Stimulated activated CD8-positive, alpha-beta memory T cell treated with anti-CD3 and anti-CD28 coated beads, Interleukin-15, amount 100 ng/mL, for 4 hours (primary cell): ENCODE measurements around the gene GRIA3.
"Not testable (repeated sequence)": the region's sequence is repeated elsewhere in the genome, so short reads cannot be mapped to it uniquely, and the experiment has no call there.

Experiments used
- DNase-seq, 2 donors: peaks; one replicate each; pipeline ENCODE4 v3.0.0-alpha.2; 2020; ENCODE audit warnings: low read depth in 2 of 2

Gene GRIA3

GRCh38 chrX:123350226-123350625 lies 166.1 kb downstream of the GRIA3 start:
- DNase-seq = no peak

- DNase-seq = no peak
Measured at GRCh38 chrX:123357941-123358340, 173.9 kb downstream of the GRIA3 start.

DNA sequence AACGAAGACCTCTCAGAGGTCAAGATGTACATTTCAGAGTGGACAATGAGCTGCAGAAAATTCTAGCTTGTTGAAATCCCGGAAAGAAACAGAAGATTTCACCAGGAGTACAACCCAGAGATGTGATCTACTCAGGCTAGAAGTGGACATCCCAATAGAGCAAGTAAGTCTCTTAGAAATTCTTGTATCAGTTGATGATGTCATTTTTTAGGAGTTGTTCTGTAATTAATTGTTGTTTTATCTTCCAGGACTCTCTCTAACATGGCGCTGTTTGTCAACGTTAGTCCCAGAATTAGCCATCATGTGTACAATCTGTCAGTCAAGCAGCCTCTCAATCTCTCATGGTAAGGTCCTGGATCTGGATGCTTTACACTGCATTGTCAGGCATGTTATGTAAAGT lies 174.4 kb downstream of the GRIA3 start:
- DNase-seq = no peak

DNA sequence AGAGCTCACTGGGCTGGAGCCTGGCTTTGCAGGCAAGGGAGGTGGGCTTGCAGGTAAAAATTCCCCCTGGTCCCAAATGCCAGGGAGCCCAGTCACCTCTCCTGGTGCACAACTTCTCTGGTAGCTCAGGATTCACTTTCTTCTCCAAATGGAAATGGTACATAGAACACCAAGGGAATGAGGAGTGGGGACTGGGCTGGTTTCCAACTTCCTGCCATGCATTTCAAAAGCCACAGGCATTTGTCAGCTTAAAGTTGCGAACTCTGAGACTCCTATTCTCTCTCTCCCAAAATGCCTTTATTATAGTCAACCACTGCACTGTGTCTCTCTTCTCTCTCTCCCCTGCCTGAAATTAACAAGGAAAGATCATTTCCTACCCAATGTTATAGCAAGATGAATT lies 177.3 kb downstream of the GRIA3 start:
- DNase-seq = no peak

GRCh38 chrX:123386196-123386595 lies 202.1 kb downstream of the GRIA3 start:
- not testable (repeated sequence) for DNase-seq

GRCh38 chrX:123392921-123393320 lies 208.8 kb downstream of the GRIA3 start:
- no peak for DNase-seq

- no peak for DNase-seq
Measured at GRCh38 chrX:123399709-123400108, 215.6 kb downstream of the GRIA3 start.

- DNase-seq = no peak
Measured at GRCh38 chrX:123405231-123405630, 221.2 kb downstream of the GRIA3 start.

GRCh38 chrX:123408821-123409737 lies 225.0 kb downstream of the GRIA3 start:
- no peak for DNase-seq

- no peak for DNase-seq
Measured at GRCh38 chrX:123422875-123423274, 238.8 kb downstream of the GRIA3 start.

GRCh38 chrX:123424546-123424945 lies 240.5 kb downstream of the GRIA3 start:
- DNase-seq = no peak

GRCh38 chrX:123425471-123425870 lies 241.4 kb downstream of the GRIA3 start:
- DNase-seq = no peak

DNA sequence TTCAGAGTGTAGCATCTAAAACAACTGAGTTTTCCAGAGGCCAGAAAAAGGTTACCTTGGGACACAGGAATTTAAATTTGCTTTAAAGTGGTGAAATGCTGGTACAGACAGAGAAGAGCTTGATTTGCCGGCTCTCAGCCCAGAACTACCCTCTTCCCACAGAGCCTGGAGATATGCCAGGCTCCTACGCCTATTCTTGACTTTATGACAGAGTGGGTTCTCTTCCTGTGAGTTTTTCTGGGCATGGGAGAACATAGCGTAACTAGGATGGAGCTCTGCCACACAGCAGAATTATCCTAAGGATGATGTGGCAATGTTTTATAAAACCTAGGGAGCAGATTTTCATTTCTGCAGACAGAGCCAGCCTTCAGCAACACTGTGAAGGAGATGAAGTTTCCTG lies 241.8 kb downstream of the GRIA3 start:
- DNase-seq = no peak

DNA sequence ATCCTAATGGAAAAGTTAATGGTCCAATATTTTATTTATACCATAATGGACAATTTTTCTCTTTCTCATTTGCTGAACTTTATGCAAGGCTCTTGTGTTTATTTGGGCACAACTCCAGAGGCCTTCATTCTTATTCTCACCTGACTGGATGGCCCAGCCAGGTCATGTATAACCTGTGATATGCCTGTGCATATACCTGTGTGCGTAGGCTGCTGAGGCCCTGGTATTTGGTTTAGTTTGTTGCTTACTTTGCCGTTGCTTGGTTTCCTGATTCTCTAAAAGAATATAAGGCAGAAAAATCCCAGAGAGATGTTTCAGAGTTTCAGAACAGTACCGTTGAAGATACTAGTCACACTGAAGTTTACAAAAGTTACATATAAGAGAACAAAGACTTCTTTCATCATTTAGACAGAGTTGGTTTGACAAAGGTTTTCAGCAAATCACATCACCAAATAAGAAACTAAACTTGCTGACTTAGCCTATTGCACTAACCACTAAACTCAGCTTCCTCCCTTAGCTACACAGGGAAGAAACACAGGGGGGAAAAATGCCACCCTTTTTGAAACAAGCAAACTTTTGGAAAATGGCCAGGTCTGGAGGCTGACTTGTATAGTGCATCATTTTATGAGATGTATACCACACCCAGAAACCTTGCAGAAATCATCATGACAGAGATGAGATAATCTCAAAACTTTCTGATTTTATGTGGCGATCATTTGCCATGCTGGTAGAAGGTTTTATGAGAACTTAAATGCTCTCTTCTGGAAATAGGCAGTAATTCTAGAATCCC lies 248.5 kb downstream of the GRIA3 start:
- no peak for DNase-seq

DNA sequence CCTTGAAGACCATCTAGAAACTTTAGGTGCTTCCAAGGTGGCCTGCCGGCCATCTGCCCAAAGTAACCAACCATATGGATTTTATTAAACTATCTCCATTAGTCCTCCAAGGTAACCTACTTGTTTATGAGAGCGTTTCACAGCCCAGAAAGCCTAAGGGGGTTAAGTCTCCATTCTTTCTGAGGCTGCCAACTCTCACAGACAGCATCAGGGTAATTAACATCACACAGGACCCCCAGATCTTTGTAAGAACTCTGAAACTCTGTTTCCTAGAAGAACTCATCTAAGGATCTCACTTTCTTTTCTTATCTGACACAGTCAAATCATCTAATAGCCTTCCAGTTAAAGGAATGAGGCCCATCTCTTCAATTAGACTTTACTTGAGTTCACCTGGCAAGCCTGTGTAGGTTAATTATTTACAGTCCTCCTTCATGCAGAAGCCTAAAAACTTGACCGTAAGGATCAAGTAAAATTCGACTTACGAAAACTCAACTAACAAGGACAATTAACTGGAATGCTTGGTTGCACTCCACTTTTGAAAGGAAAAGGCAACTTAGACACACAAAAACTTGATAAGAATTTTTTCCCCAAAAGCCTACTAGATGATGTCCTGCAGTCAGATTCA lies 252.5 kb downstream of the GRIA3 start:
- no peak for DNase-seq

DNA sequence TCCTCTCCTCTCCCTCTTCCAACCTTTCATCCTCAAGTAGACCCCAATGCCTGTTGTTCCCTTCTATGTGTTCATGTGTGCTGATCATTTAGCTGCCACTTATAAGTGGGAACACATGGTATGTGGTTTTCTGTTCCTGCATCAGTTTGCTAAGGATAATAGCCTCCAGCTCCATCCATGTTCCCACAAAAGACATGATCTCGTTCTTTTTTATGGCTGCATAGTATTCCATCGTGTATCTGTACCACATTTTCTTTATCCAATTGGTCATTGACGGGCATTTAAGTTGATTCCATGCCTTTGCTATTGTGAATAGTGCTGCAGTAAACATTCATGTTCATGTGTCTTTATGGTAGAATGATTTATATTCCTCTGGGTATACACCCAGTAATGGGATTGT lies 255.8 kb downstream of the GRIA3 start:
- not testable (repeated sequence) for DNase-seq

DNA sequence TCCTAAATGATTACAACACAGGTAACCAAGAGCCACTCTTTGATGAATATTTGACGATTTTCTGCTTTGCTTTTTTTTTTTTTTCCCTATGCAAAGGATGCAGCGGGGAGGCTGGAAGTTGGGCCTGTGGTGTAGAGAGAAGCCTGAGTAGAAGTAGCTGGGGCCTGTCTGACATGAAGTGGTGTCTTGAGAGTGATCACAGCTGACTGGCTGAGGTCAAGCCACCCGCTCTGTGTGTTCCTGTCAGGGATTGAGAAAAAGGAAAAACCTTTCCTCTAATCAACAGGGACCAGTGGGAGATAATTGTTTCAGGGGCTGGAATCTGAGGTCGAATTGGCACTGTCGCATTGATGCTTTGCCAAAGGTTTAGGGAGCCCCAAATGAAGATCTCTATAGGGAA lies 258.7 kb downstream of the GRIA3 start:
- no peak for DNase-seq

DNA sequence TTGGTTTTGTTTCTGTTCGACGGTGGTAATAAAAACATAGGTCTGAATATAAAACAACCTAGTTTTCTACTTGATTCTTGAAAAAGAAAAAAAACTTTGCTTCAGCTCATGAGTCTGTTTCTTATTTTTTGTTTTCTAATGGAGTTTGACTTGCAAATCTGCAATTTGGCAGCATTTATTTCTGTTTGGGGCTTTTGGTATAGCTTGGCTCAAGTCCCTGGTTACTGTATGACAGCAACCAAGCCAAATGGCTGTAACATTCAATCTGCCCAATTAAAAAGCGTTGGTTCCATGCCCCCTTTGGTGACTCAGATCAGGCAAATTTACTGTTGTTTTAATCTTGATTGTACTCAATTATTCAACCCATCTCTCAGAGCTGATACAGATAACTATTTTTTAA lies 263.4 kb downstream of the GRIA3 start:
- no peak for DNase-seq

GRCh38 chrX:123449335-123449734 lies 265.3 kb downstream of the GRIA3 start:
- DNase-seq = no peak

GRCh38 chrX:123450222-123450621 lies 266.1 kb downstream of the GRIA3 start:
- DNase-seq = no peak

DNA sequence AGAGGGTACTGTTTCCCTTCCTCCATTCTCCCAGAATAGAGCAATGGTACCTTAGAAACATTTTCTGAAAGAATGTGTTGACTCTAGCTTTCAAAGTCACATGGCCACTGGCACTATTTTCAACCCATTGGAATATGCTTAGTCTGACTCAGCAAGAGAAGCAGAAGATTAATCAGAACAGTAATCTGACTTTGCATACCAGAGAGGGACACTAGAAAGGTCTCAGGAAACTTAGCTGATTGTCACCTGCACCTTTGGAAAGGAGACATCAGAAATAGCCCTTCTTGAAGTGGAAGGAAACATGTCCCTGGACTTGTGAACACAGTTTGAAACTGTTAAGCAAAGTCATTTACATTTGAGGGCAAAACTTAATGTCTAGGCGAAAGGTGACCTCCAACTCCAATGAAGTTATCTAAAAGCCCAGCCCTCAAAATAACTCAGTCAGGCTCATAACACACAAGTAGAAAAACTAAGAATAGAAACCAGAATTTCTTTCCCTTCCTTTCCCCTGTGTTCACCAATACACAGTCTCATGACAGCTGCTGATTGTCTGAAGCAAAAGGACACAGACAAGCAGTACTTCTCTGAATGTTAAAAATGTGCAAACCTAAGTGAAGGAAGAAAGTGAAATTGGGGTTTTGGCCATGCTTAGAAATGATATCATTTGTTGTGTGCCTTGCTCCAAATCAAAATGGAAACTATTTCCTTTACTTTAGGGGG lies 270.8 kb downstream of the GRIA3 start:
- DNase-seq = no peak

DNA sequence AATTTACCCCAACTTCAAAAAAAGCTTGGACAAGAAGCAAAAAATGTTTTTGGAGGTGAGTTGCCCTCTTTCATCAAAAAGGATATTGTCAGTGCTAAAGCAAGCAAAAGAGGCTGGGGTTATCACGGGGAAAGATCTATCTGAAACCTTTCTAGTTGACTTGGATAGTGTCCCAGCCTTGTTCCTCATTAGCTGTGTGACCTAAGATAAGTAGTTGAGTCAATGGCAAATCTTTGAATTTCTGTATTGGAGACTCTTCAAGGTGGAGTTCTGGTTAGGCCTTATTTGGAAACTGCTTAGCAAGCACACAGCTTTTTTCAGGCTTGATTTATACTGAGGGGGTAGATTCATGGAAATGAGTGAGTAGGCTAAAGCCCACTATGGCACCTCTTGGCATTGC lies 271.6 kb downstream of the GRIA3 start:
- DNase-seq = no peak
